HCT116 (cell line): ENCODE results near the gene DVL2. TPM values are rescaled to one million over a fixed set of nuclear protein-coding genes. Genes with fewer than 3 reads are reported as not detected.

Experiments used
- ATAC-seq: fragments of 200-7000 bp; cut with Tn5 transposase; 2 replicates; pipeline ENCODE4 v1.9.1; 2020; ENCODE audit warnings: mild to moderate bottlenecking, moderate library complexity
- BruUV-seq: library from RNA; stranded (reverse); fragments of 400-500 nt; replicated peaks from 2 replicates; lab custom pipeline; 2021; lab: Mats Ljungman, UMichigan
- CTCF ChIA-PET: fragments of 300-600 bp; sonication (Branson Sonifier 250); formaldehyde crosslinking; loops from one replicate; lab custom pipeline; 2021; ENCODE audit warnings: antibody characterized with exemption; lab: Charles Lee
- POLR2A ChIA-PET: fragments of 300-600, 350-600 bp; sonication (Branson Sonifier 250); formaldehyde crosslinking; loops from one replicate; lab custom pipeline; 2021; ENCODE audit warnings: antibody characterized with exemption; lab: Charles Lee
- RAD21 ChIA-PET, 2 experiments: fragments of 300-600 bp; sonication (Branson Sonifier 250); formaldehyde crosslinking; loops; one replicate each; lab custom pipeline; 2023; ENCODE audit warnings: low total read pairs in 2 of 2; ENCODE audit not compliant: uncharacterized antibody in 2 of 2, unreplicated experiment in 2 of 2, low non-redundant PET in 1 of 2; lab: Charles Lee
- DNase-seq: peaks from one replicate; pipeline ENCODE4 v3.0.0-alpha.2; 2010; ENCODE audit warnings: low read depth, low spot score
- H2AFZ ChIP-seq: fragments of 200-600 bp; shearing (Covaris generic), sonication (generic); 2 replicates; pipeline ENCODE4 v1.6.1; 2017; ENCODE audit warnings: low read depth, mixed run types, mixed read lengths, antibody characterized with exemption, low read length; ENCODE audit not compliant: poor library complexity, severe bottlenecking
- H3K27ac ChIP-seq: 2 replicates; pipeline ENCODE4 v1.5.1; 2012; ENCODE audit warnings: low read depth, low read length
- H3K27me3 ChIP-seq: fragments of 200-600 bp; sonication (generic); 2 replicates; pipeline ENCODE4 v1.6.1; 2016; ENCODE audit warnings: mixed run types, low read length, mixed read lengths; ENCODE audit not compliant: insufficient read depth
- H3K36me3 ChIP-seq, 2 experiments: fragments of 200-500 bp in 1 of 2; fragments of 200-600 bp in 1 of 2; sonication (Bioruptor generic) in 1 of 2; sonication (generic) in 1 of 2; 2 replicates each; pipeline versions ENCODE4 v1.5.1 to v1.6.1; 2014 to 2016; ENCODE audit warnings: low read length in 2 of 2, inconsistent platforms in 1 of 2, mixed read lengths in 1 of 2, mixed run types in 1 of 2; ENCODE audit not compliant: insufficient read depth in 2 of 2, control insufficient read depth in 1 of 2
- H3K4me1 ChIP-seq, 2 experiments: fragments of 200-600 bp in 1 of 2; sonication (generic) in 1 of 2; 2 replicates each; pipeline versions ENCODE4 v1.5.1 to v1.6.1; 2012 to 2017; ENCODE audit warnings: low read length in 2 of 2, inconsistent platforms in 1 of 2, mild to moderate bottlenecking in 1 of 2, mixed read lengths in 1 of 2, mixed run types in 1 of 2, moderate library complexity in 1 of 2; ENCODE audit not compliant: insufficient read depth in 2 of 2, control insufficient read depth in 1 of 2
- H3K4me2 ChIP-seq: fragments of 200-600 bp; sonication (generic); 2 replicates; pipeline ENCODE4 v1.6.1; 2017; ENCODE audit warnings: mixed run types, low read length, mixed read lengths
- H3K4me3 ChIP-seq, 2 experiments: fragments of 200-600 bp in 1 of 2; sonication (generic) in 1 of 2; replicated peaks in 1 of 2; 2 replicates each; pipeline ENCODE4 v1.5.1; 2011 to 2016; ENCODE audit warnings: low read length in 2 of 2, control low read depth in 1 of 2, low read depth in 1 of 2, mild to moderate bottlenecking in 1 of 2, mixed read lengths in 1 of 2, mixed run types in 1 of 2
- H3K79me2 ChIP-seq: fragments of 200-600 bp; sonication (generic); 2 replicates; pipeline ENCODE4 v1.6.1; 2017; ENCODE audit warnings: mild to moderate bottlenecking, mixed run types, low read length, moderate library complexity, mixed read lengths; ENCODE audit not compliant: insufficient read depth
- H3K9ac ChIP-seq: fragments of 200-600 bp; sonication (generic); 2 replicates; pipeline ENCODE4 v1.6.1; 2016; ENCODE audit warnings: low read length, mixed read lengths
- H3K9me2 ChIP-seq: fragments of 200-600 bp; sonication (generic), shearing (Covaris generic); 2 replicates; pipeline ENCODE4 v1.6.1; 2017; ENCODE audit warnings: mixed run types, mild to moderate bottlenecking, moderate library complexity; ENCODE audit not compliant: insufficient read depth
- H3K9me3 ChIP-seq, 2 experiments: fragments of 200-500 bp in 1 of 2; fragments of 200-600 bp in 1 of 2; sonication (Bioruptor generic) in 1 of 2; sonication (generic) in 1 of 2; 2 replicates each; pipeline ENCODE4 v1.6.1; 2014 to 2017; ENCODE audit warnings: low read length in 2 of 2, mixed read lengths in 2 of 2, inconsistent platforms in 1 of 2, low read depth in 1 of 2, mild to moderate bottlenecking in 1 of 2, mixed run types in 1 of 2, moderate library complexity in 1 of 2; ENCODE audit not compliant: control insufficient read depth in 1 of 2, insufficient read depth in 1 of 2
- H4K20me1 ChIP-seq: fragments of 200-600 bp; sonication (generic), shearing (Covaris generic); 2 replicates; pipeline ENCODE4 v1.6.1; 2017; ENCODE audit warnings: mixed run types, mild to moderate bottlenecking, moderate library complexity; ENCODE audit not compliant: insufficient read depth
- EGR1 ChIP-seq: IDR thresholded peaks from 2 replicates; pipeline ENCODE4 v1.6.1; 2012; ENCODE audit warnings: low read depth
- JUND ChIP-seq: IDR thresholded peaks from 2 replicates; pipeline ENCODE4 v1.6.1; 2012
- POLR2A ChIP-seq: IDR thresholded peaks from 2 replicates; pipeline ENCODE4 v1.7.0; 2011; ENCODE audit warnings: borderline replicate concordance; ENCODE audit not compliant: insufficient read depth, insufficient read length; ENCODE audit errors: extremely low read depth
- RAD21 ChIP-seq: IDR thresholded peaks from 2 replicates; pipeline ENCODE4 v1.6.1; 2012; ENCODE audit warnings: low read depth, mild to moderate bottlenecking
- SIN3A ChIP-seq: IDR thresholded peaks from 2 replicates; pipeline ENCODE4 v1.6.1; 2012; ENCODE audit warnings: low read depth
- SP1 ChIP-seq: IDR thresholded peaks from 2 replicates; pipeline ENCODE4 v1.6.1; 2012; ENCODE audit warnings: low read depth
- YY1 ChIP-seq: IDR thresholded peaks from 2 replicates; pipeline ENCODE4 v1.6.1; 2011; ENCODE audit warnings: low read length, low read depth, moderate library complexity, mild to moderate bottlenecking; ENCODE audit not compliant: insufficient replicate concordance; ENCODE audit errors: extremely low read depth
- ZNF274 ChIP-seq: fragments of 200-500 bp; sonication (Bioruptor generic); IDR thresholded peaks from 2 replicates; pipeline ENCODE4 v1.6.1; 2014; ENCODE audit warnings: mild to moderate bottlenecking, low read depth, low read length, inconsistent platforms
- intact Hi-C: fragments of 100-400 bp; cut with micrococcal nuclease; formaldehyde crosslinking; loops from 2 replicates; pipeline ENCODE4 v1.10.0; 2022
- total RNA-seq: library from RNA; stranded (reverse); gene quantifications from one replicate; pipeline ENCODE4 v1.2.1, GENCODE V29; 2021; ENCODE audit not compliant: unreplicated experiment
- TF ChIP-seq, protein P1 (sequence below): IDR thresholded peaks from 2 replicates; pipeline ENCODE4 v1.6.1; 2011; ENCODE audit warnings: mild to moderate bottlenecking, low read length, moderate library complexity; ENCODE audit not compliant: insufficient replicate concordance; ENCODE audit errors: extremely low read depth

DVL2 gene
- total RNA-seq, 1 experiment from 2014 or later, result 69.7 TPM

- Histone ChIP-seq H3K9ac (no peak overlapping the region), H3K9me2 (no peaks in the 10 kb centered on the region), H3K36me3 (peaks cover 52 to 68% of the 10 kb centered on the region in 2 experiments), H4K20me1 (no peaks in the 10 kb centered on the region), H3K27me3 (no peaks in the 10 kb centered on the region), H3K9me3 (no peaks in the 10 kb centered on the region), H3K79me2 (peaks cover 36% of the 10 kb centered on the region), H3K4me2 (no peak overlapping the region), H3K4me1 (peaks cover 4 to 13% of the 10 kb centered on the region in 2 experiments; a peak in 3 of 4 replicates), H2AFZ (no peak overlapping the region), H3K27ac (0 out of 2 replicates have a peak overlapping the region, but pooled peaks have one; percentile 32), H3K4me3 (no peak overlapping the region)
- CTCF ChIA-PET, result no interaction called here
- POLR2A ChIA-PET, result no interaction called here
- TF ChIP-seq POLR2A, result no peak
- no peak for TF ChIP-seq SP1
- no peak for TF ChIP-seq JUND
- TF ChIP-seq EGR1, result no peak
- TF ChIP-seq, protein P1, sequence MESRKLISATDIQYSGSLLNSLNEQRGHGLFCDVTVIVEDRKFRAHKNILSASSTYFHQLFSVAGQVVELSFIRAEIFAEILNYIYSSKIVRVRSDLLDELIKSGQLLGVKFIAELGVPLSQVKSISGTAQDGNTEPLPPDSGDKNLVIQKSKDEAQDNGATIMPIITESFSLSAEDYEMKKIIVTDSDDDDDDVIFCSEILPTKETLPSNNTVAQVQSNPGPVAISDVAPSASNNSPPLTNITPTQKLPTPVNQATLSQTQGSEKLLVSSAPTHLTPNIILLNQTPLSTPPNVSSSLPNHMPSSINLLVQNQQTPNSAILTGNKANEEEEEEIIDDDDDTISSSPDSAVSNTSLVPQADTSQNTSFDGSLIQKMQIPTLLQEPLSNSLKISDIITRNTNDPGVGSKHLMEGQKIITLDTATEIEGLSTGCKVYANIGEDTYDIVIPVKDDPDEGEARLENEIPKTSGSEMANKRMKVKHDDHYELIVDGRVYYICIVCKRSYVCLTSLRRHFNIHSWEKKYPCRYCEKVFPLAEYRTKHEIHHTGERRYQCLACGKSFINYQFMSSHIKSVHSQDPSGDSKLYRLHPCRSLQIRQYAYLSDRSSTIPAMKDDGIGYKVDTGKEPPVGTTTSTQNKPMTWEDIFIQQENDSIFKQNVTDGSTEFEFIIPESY, result no peak
- TF ChIP-seq RAD21, result no peak
- no peak for TF ChIP-seq SIN3A
- TF ChIP-seq YY1, result no peak
- no peak for TF ChIP-seq ZNF274
- DNase-seq (no peak), ATAC-seq (no peak)
- intact Hi-C loops, result no loop called here
- BruUV-seq, result no TSS peak
- RAD21 ChIA-PET, result interaction anchor here in 1 of 2 experiments (0.6 kb wide), 1 partner anchor 13 kb away, joined by 4 read pairs; no protein-coding TSS in a partner anchor
These were observed 9.6 kb downstream of the DVL2 start for GRCh38 chr17:7224661-7225111.
